ENCODE measurements around the gene CITED4. TPM values are rescaled to one million over a fixed set of nuclear protein-coding genes. Genes with fewer than 3 reads are reported as not detected.

The CITED4 gene
- total RNA-seq, 1 donor from 2014 or later = 3.6 TPM

- Mint-ChIP-seq H3K36me3 (ENCODE audit: low read depth, unreplicated experiment) (peaks cover 4% of the 10 kb centered on the region), H3K4me1 (ENCODE audit: unreplicated experiment) (peaks cover 49% of the 10 kb centered on the region), H3K27me3 (ENCODE audit: unreplicated experiment) (peaks cover 5% of the 10 kb centered on the region), H3K27ac (ENCODE audit: unreplicated experiment) (peak overlapping the region; percentile 98), H3K9me3 (ENCODE audit: unreplicated experiment) (no peaks in the 10 kb centered on the region), H3K4me3 (ENCODE audit: unreplicated experiment) (no peak overlapping the region)
- DNase-seq (ENCODE audit: low spot score) = no peak
- no peak for TF ChIP-seq CTCF (IDR thresholded peaks at IDR 0.05; ENCODE audit: unreplicated experiment)
These were observed 16.3 kb downstream of the CITED4 start for GRCh38 chr1:40845895-40846294.

- H3K4me1 Mint-ChIP-seq (ENCODE audit: unreplicated experiment) = peaks cover 49% of the 10 kb centered on the region
- H3K4me3 Mint-ChIP-seq (ENCODE audit: unreplicated experiment) = no peak overlapping the region
- no peak overlapping the region for H3K27ac Mint-ChIP-seq (ENCODE audit: unreplicated experiment)
- DNase-seq (ENCODE audit: low spot score) = no peak
- H3K27me3 Mint-ChIP-seq (ENCODE audit: unreplicated experiment) = peaks cover 5% of the 10 kb centered on the region
- no peaks in the 10 kb centered on the region for H3K9me3 Mint-ChIP-seq (ENCODE audit: unreplicated experiment)
- no peak for TF ChIP-seq CTCF (IDR thresholded peaks at IDR 0.05; ENCODE audit: unreplicated experiment)
- peaks cover 4% of the 10 kb centered on the region for H3K36me3 Mint-ChIP-seq (ENCODE audit: low read depth, unreplicated experiment)
These were observed 17.0 kb downstream of the CITED4 start for GRCh38 chr1:40844887-40845878.

GRCh38 chr1:40844079-40844478 lies 18.1 kb downstream of the CITED4 start:
- peaks cover 4% of the 10 kb centered on the region for H3K36me3 Mint-ChIP-seq (ENCODE audit: low read depth, unreplicated experiment)
- H3K4me1 Mint-ChIP-seq (ENCODE audit: unreplicated experiment) = peaks cover 53% of the 10 kb centered on the region
- peaks cover 5% of the 10 kb centered on the region for H3K27me3 Mint-ChIP-seq (ENCODE audit: unreplicated experiment)
- H3K27ac Mint-ChIP-seq (ENCODE audit: unreplicated experiment) = no peak overlapping the region
- H3K4me3 Mint-ChIP-seq (ENCODE audit: unreplicated experiment) = no peak overlapping the region
- TF ChIP-seq CTCF (IDR thresholded peaks at IDR 0.05; ENCODE audit: unreplicated experiment) = no peak
- no peaks in the 10 kb centered on the region for H3K9me3 Mint-ChIP-seq (ENCODE audit: unreplicated experiment)
- no peak for DNase-seq (ENCODE audit: low spot score)

- Mint-ChIP-seq H3K27me3 (ENCODE audit: unreplicated experiment) (peaks cover 3% of the 10 kb centered on the region), H3K4me1 (ENCODE audit: unreplicated experiment) (peaks cover 40% of the 10 kb centered on the region), H3K9me3 (ENCODE audit: unreplicated experiment) (no peaks in the 10 kb centered on the region), H3K27ac (ENCODE audit: unreplicated experiment) (no peak overlapping the region), H3K4me3 (ENCODE audit: unreplicated experiment) (no peak overlapping the region), H3K36me3 (ENCODE audit: low read depth, unreplicated experiment) (peaks cover 4% of the 10 kb centered on the region)
- TF ChIP-seq CTCF (IDR thresholded peaks at IDR 0.05; ENCODE audit: unreplicated experiment) = no peak
- DNase-seq (ENCODE audit: low spot score) = no peak
These were observed 19.5 kb downstream of the CITED4 start for GRCh38 chr1:40842691-40843090.

- Mint-ChIP-seq H3K4me3 (ENCODE audit: unreplicated experiment) (no peak overlapping the region), H3K4me1 (ENCODE audit: unreplicated experiment) (peaks cover 35% of the 10 kb centered on the region), H3K27ac (ENCODE audit: unreplicated experiment) (no peak overlapping the region), H3K9me3 (ENCODE audit: unreplicated experiment) (no peaks in the 10 kb centered on the region), H3K27me3 (ENCODE audit: unreplicated experiment) (peaks cover 3% of the 10 kb centered on the region), H3K36me3 (ENCODE audit: low read depth, unreplicated experiment) (peaks cover 4% of the 10 kb centered on the region)
- no peak for TF ChIP-seq CTCF (IDR thresholded peaks at IDR 0.05; ENCODE audit: unreplicated experiment)
- no peak for DNase-seq (ENCODE audit: low spot score)
These were observed 20.0 kb downstream of the CITED4 start for GRCh38 chr1:40842207-40842606.

Data from endothelial cell (in vitro differentiated cells).